ENCODE measurements around the gene EML6.

Gene EML6

GRCh38 chr2:54912893-54913292 is 189.4 kb downstream of the EML6 start:
- H3K27me3 ChIP-seq (replicated peaks): no peaks in the 10 kb centered on the region
- no peak for TF ChIP-seq CTCF (IDR thresholded peaks at IDR 0.05; ENCODE audit: low read depth, low read length, missing control alignments)
- H3K4me3 ChIP-seq (ENCODE audit: low read depth, low read length): no peak overlapping the region
- DNase-seq: no peak
- in situ Hi-C loops (cut with HindIII; ENCODE audit: low pct_ligation_motif_present, low sequenced_read_pairs): loop anchor here (25.0 kb wide), 1 partner anchor 249 kb away; no protein-coding TSS in a partner anchor
- H3K27ac ChIP-seq: no peak overlapping the region
- no peaks in the 10 kb centered on the region for H3K36me3 ChIP-seq (replicated peaks)

DNA sequence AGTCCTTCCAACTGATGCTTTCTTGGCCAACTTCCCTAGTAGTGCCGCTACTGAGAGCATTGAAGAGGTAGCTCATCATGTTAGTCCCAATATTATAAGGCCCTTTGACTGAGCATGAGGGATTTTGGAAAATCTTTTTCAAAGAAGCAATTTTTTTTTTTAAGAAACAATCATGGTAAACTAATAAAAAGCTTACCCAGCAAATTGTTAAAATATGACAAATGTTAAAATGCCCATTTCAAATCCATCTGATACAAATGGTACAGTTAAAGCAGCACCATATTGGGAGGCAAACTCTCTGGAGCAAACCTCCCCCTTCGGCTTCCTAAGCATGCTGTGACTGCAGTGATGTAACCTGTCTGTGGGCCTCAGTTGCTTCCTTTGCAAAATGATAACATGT is 191.2 kb downstream of the EML6 start:
- in situ Hi-C loops (cut with HindIII; ENCODE audit: low pct_ligation_motif_present, low sequenced_read_pairs): loop anchor here (25.0 kb wide), 1 partner anchor 248 kb away; no protein-coding TSS in a partner anchor
- TF ChIP-seq CTCF (IDR thresholded peaks at IDR 0.05; ENCODE audit: low read depth, low read length, missing control alignments): no peak
- DNase-seq: no peak
- H3K27ac ChIP-seq: no peak overlapping the region
- H3K36me3 ChIP-seq (replicated peaks): no peaks in the 10 kb centered on the region
- no peak overlapping the region for H3K4me3 ChIP-seq (ENCODE audit: low read depth, low read length)
- H3K27me3 ChIP-seq (replicated peaks): no peaks in the 10 kb centered on the region

- Histone ChIP-seq H3K27ac (no peak overlapping the region), H3K4me3 (ENCODE audit: low read depth, low read length) (no peak overlapping the region), H3K36me3 (replicated peaks) (no peaks in the 10 kb centered on the region), H3K27me3 (replicated peaks) (no peaks in the 10 kb centered on the region)
- in situ Hi-C loops (cut with HindIII; ENCODE audit: low pct_ligation_motif_present, low sequenced_read_pairs): loop anchor here (25.0 kb wide), 1 partner anchor 247 kb away; no protein-coding TSS in a partner anchor
- TF ChIP-seq CTCF (IDR thresholded peaks at IDR 0.05; ENCODE audit: low read depth, low read length, missing control alignments): no peak
- no peak for DNase-seq
These were observed 191.6 kb downstream of the EML6 start for GRCh38 chr2:54915101-54915500.

GRCh38 chr2:54916637-54917036 is 193.2 kb downstream of the EML6 start:
- Histone ChIP-seq H3K36me3 (replicated peaks) (no peaks in the 10 kb centered on the region), H3K27me3 (replicated peaks) (no peaks in the 10 kb centered on the region), H3K27ac (no peak overlapping the region), H3K4me3 (ENCODE audit: low read depth, low read length) (no peak overlapping the region)
- TF ChIP-seq CTCF (IDR thresholded peaks at IDR 0.05; ENCODE audit: low read depth, low read length, missing control alignments): no peak
- in situ Hi-C loops (cut with HindIII; ENCODE audit: low pct_ligation_motif_present, low sequenced_read_pairs): loop anchor here (25.0 kb wide), 1 partner anchor 246 kb away; no protein-coding TSS in a partner anchor
- DNase-seq: no peak

DNA sequence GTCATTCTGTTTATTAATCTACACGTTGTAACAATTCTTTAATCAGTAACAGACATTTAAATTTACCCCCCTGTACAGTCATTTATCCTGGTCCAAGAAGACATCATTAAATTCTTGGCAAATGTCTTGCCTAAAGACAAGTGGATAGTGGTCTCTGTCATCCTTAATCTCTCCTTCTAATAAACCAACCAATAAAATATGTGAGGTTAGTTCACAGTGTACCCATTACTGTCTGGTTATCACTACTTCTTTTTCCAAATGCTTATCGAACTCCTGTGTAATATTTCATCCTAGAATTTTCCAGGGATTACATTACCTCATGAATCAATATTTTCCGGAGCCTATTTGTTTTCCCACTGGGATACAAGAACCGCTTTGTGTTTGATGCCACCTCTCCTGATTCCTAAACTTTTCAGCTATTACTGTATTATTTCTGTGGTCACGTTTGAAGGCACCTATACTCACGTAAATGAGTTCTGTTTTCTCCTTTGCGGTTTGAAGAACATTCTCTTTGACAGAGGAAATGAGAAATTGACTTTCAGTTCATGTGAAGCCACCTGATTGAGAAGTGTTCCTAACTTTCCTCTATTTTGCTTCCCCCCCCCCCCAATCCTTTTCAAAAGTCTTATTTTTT is 195.3 kb downstream of the EML6 start:
- Histone ChIP-seq H3K36me3 (replicated peaks) (no peaks in the 10 kb centered on the region), H3K27ac (no peak overlapping the region), H3K4me3 (ENCODE audit: low read depth, low read length) (no peak overlapping the region), H3K27me3 (replicated peaks) (no peaks in the 10 kb centered on the region)
- in situ Hi-C loops (cut with HindIII; ENCODE audit: low pct_ligation_motif_present, low sequenced_read_pairs): loop anchor here (25.0 kb wide), 1 partner anchor 244 kb away; no protein-coding TSS in a partner anchor
- DNase-seq: no peak
- no peak for TF ChIP-seq CTCF (IDR thresholded peaks at IDR 0.05; ENCODE audit: low read depth, low read length, missing control alignments)

DNA sequence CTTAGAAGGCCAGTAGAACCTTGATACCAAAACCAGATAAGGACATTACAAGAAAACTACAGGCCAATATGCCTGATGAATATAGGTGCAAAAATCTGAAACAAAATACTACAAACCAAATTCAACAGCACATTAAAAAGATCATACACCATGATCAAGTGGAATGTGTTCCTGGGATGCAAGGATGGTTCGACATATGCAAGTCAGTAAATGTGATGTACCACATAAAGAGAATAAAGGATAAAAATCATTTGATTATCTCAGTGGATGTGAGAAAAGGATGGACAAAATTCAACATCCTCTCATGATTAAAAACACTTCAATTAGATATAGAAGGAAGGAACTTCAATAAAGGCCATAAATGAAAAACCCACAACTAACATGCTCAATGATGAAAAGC is 197.2 kb downstream of the EML6 start:
- in situ Hi-C loops (cut with HindIII; ENCODE audit: low pct_ligation_motif_present, low sequenced_read_pairs): loop anchor here (25.0 kb wide), 1 partner anchor 242 kb away; no protein-coding TSS in a partner anchor

More for the DNA sequence above, 197.2 kb downstream of the EML6 start:
- no peak overlapping the region for H3K4me3 ChIP-seq (ENCODE audit: low read depth, low read length)
- DNase-seq: no peak
- H3K27me3 ChIP-seq (replicated peaks): no peaks in the 10 kb centered on the region
- H3K36me3 ChIP-seq (replicated peaks): no peaks in the 10 kb centered on the region
- H3K27ac ChIP-seq: no peak overlapping the region
- TF ChIP-seq CTCF (IDR thresholded peaks at IDR 0.05; ENCODE audit: low read depth, low read length, missing control alignments): no peak
